HFF-Myc (cell line): ENCODE results near the gene RAP1GAP2.
A peak's percentile ranks its signal among the peaks of the same experiment; 100 is the strongest.
"Not testable (repeated sequence)": the region's sequence is repeated elsewhere in the genome, so short reads cannot be mapped to it uniquely, and the experiment has no call there.

Experiments
- DNase-seq: peaks from one replicate; pipeline ENCODE4 v3.0.0-alpha.2; 2011; ENCODE audit warnings: low read depth; ENCODE audit errors: extremely low read depth
- H3K4me3 ChIP-seq: replicated peaks from 2 replicates; pipeline ENCODE4 v1.5.1; 2011; ENCODE audit warnings: low read depth, mild to moderate bottlenecking, control low read depth, low read length
- CTCF ChIP-seq: IDR thresholded peaks from 2 replicates; pipeline ENCODE4 v1.5.1; 2012; ENCODE audit warnings: mild to moderate bottlenecking, low read depth, low read length, control low read depth; ENCODE audit errors: missing control alignments

RAP1GAP2 gene

GRCh38 chr17:2779545-2779944 lies 16.7 kb upstream of the RAP1GAP2 start:
- no peak overlapping the region for H3K4me3 ChIP-seq
- DNase-seq, result no peak

GRCh38 chr17:2780256-2780655 lies 16.0 kb upstream of the RAP1GAP2 start:
- H3K4me3 ChIP-seq, result no peak overlapping the region
- no peak for TF ChIP-seq CTCF
- DNase-seq, result no peak

More at GRCh38 chr17:2779545-2779944, 16.7 kb upstream of the RAP1GAP2 start:
- TF ChIP-seq CTCF, result no peak

- no peak for DNase-seq
- H3K4me3 ChIP-seq, result no peak overlapping the region
- TF ChIP-seq CTCF, result no peak
These were observed 15.2 kb upstream of the RAP1GAP2 start for GRCh38 chr17:2780931-2781454.

GRCh38 chr17:2781598-2781997 lies 14.6 kb upstream of the RAP1GAP2 start:
- H3K4me3 ChIP-seq, DNase-seq: not testable (repeated sequence)

GRCh38 chr17:2782055-2782454 lies 14.2 kb upstream of the RAP1GAP2 start:
- H3K4me3 ChIP-seq, result no peak overlapping the region
- DNase-seq, result peak; percentile 12
- TF ChIP-seq CTCF, result no peak

DNA sequence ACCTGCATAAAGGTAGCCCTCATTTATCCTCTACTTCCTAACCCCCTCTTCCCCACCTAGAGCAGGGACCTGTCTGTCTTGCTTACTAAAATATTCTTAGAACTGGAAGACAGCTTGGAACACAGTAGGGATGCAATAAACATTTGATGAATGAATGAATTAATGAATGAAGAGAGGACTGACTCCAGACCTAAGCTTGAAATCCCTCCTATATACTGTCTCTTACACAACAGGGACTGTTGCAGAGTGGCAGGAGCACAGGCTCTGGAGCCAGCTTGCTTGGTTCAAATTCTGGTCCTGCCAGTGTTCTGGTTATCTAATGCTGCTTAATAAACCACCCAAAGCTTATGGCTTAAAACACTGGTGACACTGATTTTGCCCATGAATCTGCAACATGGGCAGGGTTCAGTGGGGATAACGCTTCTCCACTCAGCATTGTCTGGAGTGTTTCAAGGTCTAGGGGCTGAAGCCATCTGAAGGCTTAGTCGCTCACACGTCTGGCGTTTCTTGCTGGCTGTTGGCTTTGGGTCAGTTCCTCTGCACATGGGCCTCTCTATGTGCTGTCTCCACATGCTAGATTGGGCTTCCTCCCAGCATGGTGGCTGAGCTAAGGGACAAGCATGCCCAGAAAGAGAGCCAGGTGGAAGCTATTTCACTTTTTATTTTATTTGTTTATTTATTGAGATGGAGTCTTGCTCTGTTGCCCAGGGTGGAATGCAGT lies 12.8 kb upstream of the RAP1GAP2 start:
- TF ChIP-seq CTCF, result no peak

DNA sequence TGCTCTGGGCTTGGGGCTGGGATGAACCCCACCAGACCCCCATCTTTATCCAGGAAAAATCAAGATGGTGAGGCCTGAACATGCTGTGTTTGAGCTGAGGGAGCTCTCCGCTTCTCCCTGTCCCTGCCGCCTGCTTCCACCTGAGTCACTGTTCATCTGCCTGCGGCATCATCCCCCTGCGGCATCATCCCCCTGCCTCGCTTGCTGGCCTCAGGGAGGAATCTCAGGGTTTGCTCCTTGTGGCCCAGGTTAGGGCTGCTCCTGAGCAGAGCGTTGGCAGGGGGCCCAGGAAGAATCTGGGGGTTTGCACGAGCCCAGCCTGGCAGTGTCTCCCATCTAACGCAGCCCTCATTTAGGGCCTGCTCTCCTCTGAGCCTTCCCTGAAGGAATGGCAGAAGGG lies 11.4 kb upstream of the RAP1GAP2 start:
- TF ChIP-seq CTCF, result no peak
- H3K4me3 ChIP-seq, result no peak overlapping the region
- no peak for DNase-seq

More for the DNA sequence above, 12.8 kb upstream of the RAP1GAP2 start:
- no peak overlapping the region for H3K4me3 ChIP-seq
- DNase-seq, result no peak

DNA sequence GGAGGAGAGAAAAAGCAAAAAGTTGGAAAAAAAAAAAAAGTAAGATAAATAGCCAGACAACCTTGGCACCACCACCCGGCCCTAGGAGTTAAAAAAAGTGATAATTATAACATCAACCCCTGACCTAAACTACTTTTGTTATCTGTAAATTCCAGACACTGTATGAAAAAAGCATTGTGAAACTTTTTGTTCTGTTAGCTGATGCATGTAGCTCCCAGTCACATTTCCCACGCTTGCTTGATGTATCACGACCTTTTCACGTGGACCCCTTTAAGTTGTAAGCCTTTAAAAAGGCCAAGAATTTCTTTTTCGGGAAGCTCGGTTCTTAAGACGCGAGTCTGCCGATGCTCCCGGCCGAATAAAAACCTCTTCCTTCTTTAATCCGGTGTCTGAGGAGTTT lies 10.9 kb upstream of the RAP1GAP2 start:
- not testable (repeated sequence) for DNase-seq

More for the DNA sequence above, 10.9 kb upstream of the RAP1GAP2 start:
- not testable (repeated sequence) for H3K4me3 ChIP-seq
